Sciatic nerve (tissue), 2 donors: ENCODE results near the gene GLRX5. TPM values are rescaled to one million over a fixed set of nuclear protein-coding genes. Genes with fewer than 3 reads are reported as not detected.
A peak's percentile ranks its signal among the peaks of the same experiment; 100 is the strongest.
"Not testable (repeated sequence)": the region's sequence is repeated elsewhere in the genome, so short reads cannot be mapped to it uniquely, and the experiment has no call there.

Source experiments
- ATAC-seq: fragments of 200-7000 bp; cut with Tn5 transposase; one replicate; pipeline ENCODE4 v1.9.1; 2020; ENCODE audit warnings: mild to moderate bottlenecking, moderate library complexity
- DNase-seq: peaks from one replicate; pipeline ENCODE4 v3.0.0-alpha.2; 2020; ENCODE audit warnings: low spot score
- intact Hi-C: fragments of 100-400 bp; cut with DNase I; formaldehyde crosslinking; loops from one replicate; pipeline ENCODE4 v1.14.2; 2022
- total RNA-seq: library from RNA; stranded (reverse); fragmentation: NEBNext Ultra II Directional; extraction: Animal tissue kit (Norgen Biotek cat#: 25700); gene quantifications from one replicate; pipeline ENCODE4 v1.2.1, GENCODE V29; 2021
- donor health status: DM: no; HTN: no; CAD: no.
- donor health status: DM: no; HTN: no; CAD: no.

GLRX5 gene
- total RNA-seq, 1 donor from 2014 or later: 25.8 TPM

- intact Hi-C loops: no loop called here
- no peak for DNase-seq
Observed at GRCh38 chr14:95497561-95498011, 37.3 kb upstream of the GLRX5 start.

GRCh38 chr14:95498622-95499353, 36.1 kb upstream of the GLRX5 start:
- ATAC-seq (no peak), DNase-seq (no peak)
- intact Hi-C loops: no loop called here

More at GRCh38 chr14:95497561-95498011, 37.3 kb upstream of the GLRX5 start:
- no peak for ATAC-seq

GRCh38 chr14:95499354-95499750, 35.5 kb upstream of the GLRX5 start:
- intact Hi-C loops: no loop called here
- no peak for ATAC-seq

GRCh38 chr14:95500201-95500681, 34.6 kb upstream of the GLRX5 start:
- DNase-seq (no peak), ATAC-seq (peak; percentile 55)
- intact Hi-C loops: no loop called here

More at GRCh38 chr14:95499354-95499750, 35.5 kb upstream of the GLRX5 start:
- DNase-seq: no peak

GRCh38 chr14:95500772-95501401, 34.0 kb upstream of the GLRX5 start:
- ATAC-seq (peak; percentile 64), DNase-seq (peak; percentile 80)
- intact Hi-C loops: no loop called here

GRCh38 chr14:95502381-95502950, 32.4 kb upstream of the GLRX5 start:
- ATAC-seq (no peak), DNase-seq (no peak)
- intact Hi-C loops: no loop called here

- DNase-seq: no peak
- ATAC-seq: no peak
- intact Hi-C loops: no loop called here
Observed at GRCh38 chr14:95503365-95504134, 31.3 kb upstream of the GLRX5 start.

- DNase-seq: no peak
- no peak for ATAC-seq
- intact Hi-C loops: no loop called here
Observed at GRCh38 chr14:95504135-95505029, 30.5 kb upstream of the GLRX5 start.

GRCh38 chr14:95505030-95505589, 29.7 kb upstream of the GLRX5 start:
- no peak for DNase-seq
- intact Hi-C loops: no loop called here
- ATAC-seq: no peak

- intact Hi-C loops: no loop called here
- DNase-seq (no peak), ATAC-seq (peak; percentile 86)
Observed at GRCh38 chr14:95507174-95507573, 27.7 kb upstream of the GLRX5 start.

GRCh38 chr14:95507701-95508103, 27.1 kb upstream of the GLRX5 start:
- intact Hi-C loops: no loop called here
- ATAC-seq (peak; percentile 37), DNase-seq (peak; percentile 41)

- intact Hi-C loops: no loop called here
- DNase-seq: peak; percentile 56
- ATAC-seq: no peak
Observed at GRCh38 chr14:95508377-95508776, 26.5 kb upstream of the GLRX5 start.

GRCh38 chr14:95509495-95509894, 25.4 kb upstream of the GLRX5 start:
- DNase-seq (peak; percentile 30), ATAC-seq (no peak)
- intact Hi-C loops: no loop called here

- peak; percentile 57 for DNase-seq
- ATAC-seq, intact Hi-C loops: not testable (repeated sequence)
Observed at GRCh38 chr14:95510344-95510743, 24.5 kb upstream of the GLRX5 start.

- DNase-seq: peak; percentile 43
- intact Hi-C loops: no loop called here
- no peak for ATAC-seq
Observed at GRCh38 chr14:95510804-95511203, 24.0 kb upstream of the GLRX5 start.

GRCh38 chr14:95511687-95512086, 23.2 kb upstream of the GLRX5 start:
- intact Hi-C loops: no loop called here
- ATAC-seq (no peak), DNase-seq (no peak)

- intact Hi-C loops: no loop called here
- no peak for ATAC-seq
- no peak for DNase-seq
Observed at GRCh38 chr14:95513291-95513690, 21.6 kb upstream of the GLRX5 start.
